A549 (cell line): ENCODE measurements around the gene PTPRN2.

Source experiments
- CTCF ChIP-seq: fragments of >200 bp; sonication (Bioruptor Twin); formaldehyde crosslinking; IDR thresholded peaks from 3 replicates; pipeline ENCODE4 v1.5.1; 2016
- JUN ChIP-seq, 2 experiments: fragments of >200 bp; sonication (Bioruptor Twin); formaldehyde crosslinking; IDR thresholded peaks; 2 replicates in 1 of 2; 3 replicates in 1 of 2; pipeline ENCODE4 v1.6.1; 2016 to 2017
- JUNB ChIP-seq: fragments of >200 bp; sonication (Bioruptor Twin); formaldehyde crosslinking; IDR thresholded peaks from 2 replicates; pipeline ENCODE4 v1.6.1; 2016
- MAFK ChIP-seq: fragments of 450-650 bp; IDR thresholded peaks from 2 replicates; pipeline ENCODE4 v1.6.1; 2014; ENCODE audit not compliant: partially characterized antibody
- POLR2A ChIP-seq: IDR thresholded peaks from 2 replicates; pipeline ENCODE4 v1.6.1; 2012; ENCODE audit warnings: mild to moderate bottlenecking, low read length
- SMC3 ChIP-seq: fragments of >200 bp; sonication (Bioruptor Twin); formaldehyde crosslinking; IDR thresholded peaks from 3 replicates; pipeline ENCODE4 v1.6.1; 2018; ENCODE audit warnings: inconsistent platforms
- TF ChIP-seq, protein P1 (sequence below): fragments of 200-600 bp; sonication (generic); IDR thresholded peaks from 2 replicates; pipeline ENCODE4 v1.6.1; 2016; ENCODE audit warnings: antibody characterized with exemption, mild to moderate bottlenecking, moderate library complexity

- TF ChIP-seq, protein P1, sequence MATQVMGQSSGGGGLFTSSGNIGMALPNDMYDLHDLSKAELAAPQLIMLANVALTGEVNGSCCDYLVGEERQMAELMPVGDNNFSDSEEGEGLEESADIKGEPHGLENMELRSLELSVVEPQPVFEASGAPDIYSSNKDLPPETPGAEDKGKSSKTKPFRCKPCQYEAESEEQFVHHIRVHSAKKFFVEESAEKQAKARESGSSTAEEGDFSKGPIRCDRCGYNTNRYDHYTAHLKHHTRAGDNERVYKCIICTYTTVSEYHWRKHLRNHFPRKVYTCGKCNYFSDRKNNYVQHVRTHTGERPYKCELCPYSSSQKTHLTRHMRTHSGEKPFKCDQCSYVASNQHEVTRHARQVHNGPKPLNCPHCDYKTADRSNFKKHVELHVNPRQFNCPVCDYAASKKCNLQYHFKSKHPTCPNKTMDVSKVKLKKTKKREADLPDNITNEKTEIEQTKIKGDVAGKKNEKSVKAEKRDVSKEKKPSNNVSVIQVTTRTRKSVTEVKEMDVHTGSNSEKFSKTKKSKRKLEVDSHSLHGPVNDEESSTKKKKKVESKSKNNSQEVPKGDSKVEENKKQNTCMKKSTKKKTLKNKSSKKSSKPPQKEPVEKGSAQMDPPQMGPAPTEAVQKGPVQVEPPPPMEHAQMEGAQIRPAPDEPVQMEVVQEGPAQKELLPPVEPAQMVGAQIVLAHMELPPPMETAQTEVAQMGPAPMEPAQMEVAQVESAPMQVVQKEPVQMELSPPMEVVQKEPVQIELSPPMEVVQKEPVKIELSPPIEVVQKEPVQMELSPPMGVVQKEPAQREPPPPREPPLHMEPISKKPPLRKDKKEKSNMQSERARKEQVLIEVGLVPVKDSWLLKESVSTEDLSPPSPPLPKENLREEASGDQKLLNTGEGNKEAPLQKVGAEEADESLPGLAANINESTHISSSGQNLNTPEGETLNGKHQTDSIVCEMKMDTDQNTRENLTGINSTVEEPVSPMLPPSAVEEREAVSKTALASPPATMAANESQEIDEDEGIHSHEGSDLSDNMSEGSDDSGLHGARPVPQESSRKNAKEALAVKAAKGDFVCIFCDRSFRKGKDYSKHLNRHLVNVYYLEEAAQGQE: no peak
- no peak for TF ChIP-seq JUNB
- TF ChIP-seq SMC3: no peak
- no peak for TF ChIP-seq CTCF
- no peak for TF ChIP-seq POLR2A
- TF ChIP-seq MAFK: no peak
- TF ChIP-seq JUN (IDR thresholded peaks at IDR 0.05): no peak
Measured at GRCh38 chr7:158350166-158350900, 237.3 kb downstream of the PTPRN2 start.
